OCI-M2 (cell line): Measurements from ENCODE around the gene TMEM88.

ENCODE experiments used
- DNase-seq: peaks from one replicate; lab custom pipeline; 2025; ENCODE audit not compliant: unreplicated experiment; lab: John Stamatoyannopoulos, UW

Gene TMEM88

GRCh38 chr17:7884581-7885366, 29.9 kb downstream of the TMEM88 start:
- DNase-seq: no peak

GRCh38 chr17:7885367-7886226, 30.7 kb downstream of the TMEM88 start:
- DNase-seq: no peak

DNA sequence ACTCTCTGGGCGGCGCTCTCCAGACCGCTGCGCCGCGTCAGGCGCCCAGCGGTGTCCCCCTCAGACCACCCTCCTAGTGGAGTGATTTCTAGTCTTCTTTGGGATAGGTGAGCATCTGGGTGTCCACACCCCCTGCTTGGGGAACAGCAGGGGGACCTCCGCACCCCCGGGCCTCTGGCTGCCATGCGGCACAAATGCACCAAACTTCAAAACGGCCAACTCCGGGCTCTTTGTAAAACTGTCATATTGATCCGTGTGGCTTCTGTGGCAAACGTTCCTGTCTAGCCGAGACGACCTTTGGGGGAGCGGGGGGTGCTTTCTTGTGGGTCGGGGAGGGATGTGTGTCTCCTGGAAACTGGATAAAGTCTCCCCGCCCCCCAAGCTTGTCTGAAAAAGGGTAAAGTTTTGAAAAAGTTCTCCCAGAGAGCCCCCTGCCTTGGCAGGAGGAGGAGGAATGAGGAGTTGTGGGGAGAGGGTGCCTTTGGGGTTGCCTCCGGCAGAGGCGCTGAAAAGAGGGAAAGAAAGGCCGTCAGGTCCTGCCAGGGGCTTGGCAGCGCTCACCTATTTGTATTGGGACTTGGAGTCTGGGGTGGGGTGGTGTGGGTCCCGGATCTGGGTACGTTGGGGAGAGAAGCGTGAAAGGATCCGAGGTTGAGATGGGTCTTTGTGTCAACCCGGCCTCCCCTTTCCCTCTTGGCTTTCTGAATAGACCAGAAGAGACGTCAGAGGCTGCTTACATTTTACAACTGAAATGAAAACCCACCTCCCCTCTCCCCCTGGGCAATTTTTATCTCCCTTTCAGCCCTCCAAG, 31.6 kb downstream of the TMEM88 start:
- no peak for DNase-seq

DNA sequence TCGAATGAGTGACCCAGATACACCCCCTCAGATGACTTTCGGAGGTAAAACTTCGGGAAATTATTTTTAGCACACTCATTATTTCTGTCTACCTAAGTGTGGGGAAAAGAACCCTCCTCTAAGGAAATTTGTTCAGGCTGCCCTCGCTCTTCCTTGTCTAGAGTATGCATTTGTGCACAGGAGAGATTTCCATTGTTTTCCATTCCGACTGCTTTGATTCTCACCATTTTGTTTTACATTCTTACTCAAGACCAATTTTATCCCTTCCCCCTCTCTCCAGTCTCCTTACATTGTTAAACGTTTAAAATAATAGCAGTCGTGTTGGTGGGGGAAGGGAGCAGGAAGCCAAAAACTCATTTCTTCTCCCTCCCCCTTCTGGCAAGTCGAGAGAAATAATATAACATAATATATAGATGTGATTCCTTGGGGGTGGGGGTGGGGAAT, 32.2 kb downstream of the TMEM88 start:
- no peak for DNase-seq

GRCh38 chr17:7887482-7888183, 32.8 kb downstream of the TMEM88 start:
- DNase-seq: no peak

GRCh38 chr17:7888184-7888920, 33.5 kb downstream of the TMEM88 start, which contains the start of gene CHD3:
TSS of gene CHD3 (plus strand) at chr17:7888789. CDS start at chr17:7889001, 212 bp downstream.
- no peak for DNase-seq

- DNase-seq: no peak
These were observed 34.5 kb downstream of the TMEM88 start for GRCh38 chr17:7889166-7889955.

DNA sequence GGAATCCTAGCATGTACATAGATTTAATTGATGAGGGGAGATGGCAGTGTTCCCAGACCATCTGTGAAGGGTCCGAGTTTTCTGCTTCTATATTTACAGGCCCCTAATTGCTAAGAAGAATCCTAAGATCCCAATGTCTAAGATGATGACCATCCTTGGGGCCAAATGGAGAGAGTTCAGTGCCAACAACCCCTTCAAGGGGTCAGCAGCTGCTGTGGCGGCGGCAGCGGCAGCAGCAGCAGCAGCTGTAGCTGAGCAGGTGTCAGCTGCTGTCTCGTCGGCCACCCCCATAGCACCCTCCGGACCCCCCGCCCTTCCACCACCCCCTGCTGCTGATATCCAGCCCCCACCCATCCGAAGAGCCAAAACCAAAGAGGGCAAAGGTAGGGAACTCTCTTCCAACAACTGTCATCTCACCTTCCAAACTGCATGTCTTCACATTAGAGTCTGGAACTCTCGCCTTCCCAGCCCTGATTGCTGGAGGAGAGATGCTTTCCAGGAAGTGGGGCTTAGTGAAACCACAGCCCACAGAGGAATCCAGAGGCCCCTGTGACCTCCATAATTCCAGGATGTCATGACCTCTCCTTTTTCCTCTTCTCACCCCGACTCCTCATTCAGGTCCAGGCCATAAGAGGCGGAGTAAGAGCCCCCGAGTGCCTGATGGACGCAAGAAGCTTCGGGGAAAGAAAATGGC, 38.5 kb downstream of the TMEM88 start:
- no peak for DNase-seq

DNA sequence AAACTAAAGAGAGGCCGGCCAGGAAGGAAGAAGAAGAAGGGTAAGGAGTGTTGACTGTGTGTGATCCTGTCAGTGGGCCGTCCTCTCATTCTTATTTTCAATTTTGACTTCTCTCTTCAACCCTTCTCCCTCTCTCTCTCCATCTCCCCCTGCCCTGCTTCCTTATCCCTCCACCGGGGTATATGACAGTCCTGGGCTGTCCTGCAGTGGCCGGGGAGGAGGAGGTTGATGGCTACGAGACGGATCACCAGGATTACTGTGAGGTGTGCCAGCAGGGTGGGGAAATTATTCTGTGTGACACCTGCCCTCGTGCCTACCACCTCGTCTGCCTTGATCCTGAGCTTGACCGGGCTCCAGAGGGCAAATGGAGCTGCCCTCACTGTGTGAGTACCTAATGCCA, 39.4 kb downstream of the TMEM88 start:
- no peak for DNase-seq

DNA sequence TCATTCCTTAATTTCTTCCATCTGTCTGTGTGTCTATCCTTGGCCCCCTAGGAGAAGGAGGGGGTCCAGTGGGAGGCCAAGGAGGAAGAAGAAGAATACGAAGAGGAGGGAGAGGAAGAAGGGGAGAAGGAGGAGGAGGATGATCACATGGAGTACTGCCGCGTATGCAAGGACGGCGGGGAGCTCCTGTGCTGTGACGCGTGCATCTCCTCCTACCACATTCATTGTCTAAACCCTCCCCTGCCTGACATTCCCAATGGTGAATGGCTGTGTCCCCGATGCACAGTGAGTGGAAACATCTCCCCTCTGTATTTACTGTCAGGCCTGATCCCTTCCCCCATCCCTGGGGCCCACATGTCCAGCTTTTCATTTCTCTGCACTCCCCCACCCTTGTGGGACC, 40.0 kb downstream of the TMEM88 start:
- DNase-seq: no peak

DNA sequence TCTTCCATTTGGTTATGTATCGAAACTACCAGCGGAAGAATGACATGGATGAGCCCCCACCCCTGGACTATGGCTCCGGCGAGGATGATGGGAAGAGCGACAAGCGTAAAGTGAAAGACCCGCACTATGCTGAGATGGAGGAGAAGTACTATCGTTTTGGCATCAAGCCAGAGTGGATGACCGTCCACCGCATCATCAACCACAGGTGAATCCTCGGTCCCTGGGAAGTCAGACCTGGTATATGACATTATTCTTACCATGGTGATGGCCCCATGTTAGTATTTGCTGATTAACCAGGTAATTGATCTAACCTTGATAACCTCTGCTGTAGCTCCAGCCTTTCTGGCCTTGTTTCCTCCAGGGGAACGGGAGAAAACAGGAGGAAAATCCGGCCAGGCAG, 42.2 kb downstream of the TMEM88 start:
- DNase-seq: no peak

DNA sequence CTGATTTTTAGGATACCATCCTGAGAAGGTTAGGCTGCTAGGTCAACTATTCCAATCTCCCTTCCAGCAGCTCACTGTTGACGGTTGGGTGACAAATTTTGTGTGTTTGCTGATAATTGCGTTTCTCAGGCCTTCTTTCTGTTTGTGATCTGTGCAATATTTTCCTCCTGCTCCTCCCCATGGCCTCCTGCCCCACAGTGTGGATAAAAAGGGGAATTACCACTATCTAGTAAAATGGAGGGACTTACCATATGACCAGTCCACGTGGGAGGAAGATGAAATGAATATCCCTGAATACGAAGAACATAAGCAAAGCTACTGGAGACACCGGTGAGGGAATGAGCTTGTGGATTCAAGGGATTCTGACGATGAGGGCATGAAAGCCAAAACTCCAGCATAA, 42.9 kb downstream of the TMEM88 start:
- no peak for DNase-seq

- no peak for DNase-seq
These were observed 48.6 kb downstream of the TMEM88 start for GRCh38 chr17:7903154-7904103.
